Endothelial cell of umbilical vein (primary cell): ENCODE data around the gene PSMB2. TPM values are rescaled to one million over a fixed set of nuclear protein-coding genes. Genes with fewer than 3 reads are reported as not detected.
A peak's percentile ranks its signal among the peaks of the same experiment; 100 is the strongest.

ENCODE experiments used
- BruUV-seq: library from RNA; stranded (reverse); fragments of 400-500 nt; replicated peaks from 2 replicates; lab custom pipeline; 2021; lab: Mats Ljungman, UMichigan
- CTCF ChIA-PET: fragments of 300-600, 350-600 bp; sonication (Branson Sonifier 250); formaldehyde crosslinking; loops from one replicate; lab custom pipeline; 2021; ENCODE audit warnings: antibody characterized with exemption, inconsistent platforms; lab: Charles Lee
- POLR2A ChIA-PET: fragments of 300-600, 350-600 bp; sonication (Branson Sonifier 250); formaldehyde crosslinking; loops from one replicate; lab custom pipeline; 2021; ENCODE audit warnings: antibody characterized with exemption, inconsistent platforms; lab: Charles Lee
- DNase-seq: peaks from one replicate; pipeline ENCODE4 v3.0.0-alpha.2; 2011; ENCODE audit warnings: low read depth, low spot score
- FAIRE-seq: peaks from 2 replicates; lab custom pipeline; 2011; peaks lifted over from hg19 to GRCh38; lab: Jason Lieb, UNC
- H2AFZ ChIP-seq: 2 replicates; pipeline ENCODE4 v1.6.0; 2012; ENCODE audit warnings: low read depth, low read length, control low read depth, inconsistent platforms
- H3K27ac ChIP-seq: 2 replicates; pipeline ENCODE4 v1.5.1; 2011; ENCODE audit warnings: low read depth, mild to moderate bottlenecking, control low read depth, low read length, moderate library complexity; ENCODE audit not compliant: insufficient read depth
- H3K27me3 ChIP-seq, 2 experiments: 2 replicates each; pipeline versions ENCODE4 v1.6.0 to v1.6.1; 2011; ENCODE audit warnings: low read length in 2 of 2, mixed read lengths in 1 of 2; ENCODE audit not compliant: control insufficient read depth in 2 of 2, insufficient read depth in 2 of 2
- H3K36me3 ChIP-seq, 2 experiments: 2 replicates in 1 of 2; 3 replicates in 1 of 2; pipeline ENCODE4 v1.5.1; 2011; ENCODE audit warnings: low read length in 2 of 2, mild to moderate bottlenecking in 1 of 2, moderate library complexity in 1 of 2; ENCODE audit not compliant: control insufficient read depth in 2 of 2, insufficient read depth in 2 of 2; ENCODE audit errors: extremely low read depth in 1 of 2
- H3K4me1 ChIP-seq: 3 replicates; pipeline ENCODE4 v1.5.1; 2011; ENCODE audit warnings: mild to moderate bottlenecking, low read length; ENCODE audit not compliant: control insufficient read depth, insufficient read depth; ENCODE audit errors: extremely low read depth
- H3K4me2 ChIP-seq: 2 replicates; pipeline ENCODE4 v1.6.1; 2011; ENCODE audit warnings: low read length, control low read depth, mixed read lengths; ENCODE audit not compliant: insufficient read depth
- H3K4me3 ChIP-seq, 3 experiments: fragments of 200-600 bp in 1 of 3; sonication (generic), shearing (Covaris generic) in 1 of 3; replicated peaks in 1 of 3; 2 replicates each; pipeline ENCODE4 v1.5.1; 2011 to 2016; ENCODE audit warnings: control low read depth in 3 of 3, low read length in 3 of 3, mild to moderate bottlenecking in 2 of 3, inconsistent platforms in 1 of 3, low read depth in 1 of 3, moderate library complexity in 1 of 3; ENCODE audit not compliant: insufficient read depth in 1 of 3
- H3K79me2 ChIP-seq: 2 replicates; pipeline ENCODE4 v1.6.0; 2012; ENCODE audit warnings: low read length, inconsistent platforms; ENCODE audit not compliant: control insufficient read depth, insufficient read depth
- H3K9ac ChIP-seq: replicated peaks from 2 replicates; pipeline ENCODE3; 2011; ENCODE audit warnings: low read length, control low read depth; ENCODE audit not compliant: insufficient read depth; ENCODE audit errors: extremely low read depth
- H3K9me1 ChIP-seq: replicated peaks from 3 replicates; pipeline ENCODE4 v1.6.0; 2011; ENCODE audit warnings: mild to moderate bottlenecking, low read length; ENCODE audit not compliant: control insufficient read depth, insufficient read depth; ENCODE audit errors: extremely low read depth
- H3K9me3 ChIP-seq: replicated peaks from 2 replicates; pipeline ENCODE4 v1.5.1; 2012; ENCODE audit warnings: low read length, inconsistent platforms; ENCODE audit not compliant: control insufficient read depth, insufficient read depth
- H4K20me1 ChIP-seq: replicated peaks from 2 replicates; pipeline ENCODE3; 2011; ENCODE audit warnings: mild to moderate bottlenecking, low read length; ENCODE audit not compliant: control insufficient read depth, insufficient read depth; ENCODE audit errors: extremely low read depth
- CTCF ChIP-seq, 2 donors: IDR thresholded peaks; 1 replicate in 1 of 2; 2 replicates in 1 of 2; pipeline ENCODE4 v1.5.1; 2011; ENCODE audit warnings: low read length in 2 of 2, mild to moderate bottlenecking in 2 of 2, moderate library complexity in 2 of 2, control low read depth in 1 of 2, inconsistent platforms in 1 of 2, low read depth in 1 of 2; ENCODE audit not compliant: insufficient read depth in 1 of 2; ENCODE audit errors: extremely low read depth in 1 of 2
- EZH2 ChIP-seq: IDR thresholded peaks from 2 replicates; pipeline ENCODE4 v1.6.1; 2012; ENCODE audit warnings: borderline replicate concordance, low read depth, mild to moderate bottlenecking, moderate library complexity, low read length, inconsistent platforms; ENCODE audit not compliant: severe bottlenecking
- FOS ChIP-seq: IDR thresholded peaks from 2 replicates; pipeline ENCODE4 v1.6.1; 2011; ENCODE audit warnings: mild to moderate bottlenecking, low read length, moderate library complexity, borderline replicate concordance; ENCODE audit not compliant: insufficient read depth
- GATA2 ChIP-seq: IDR thresholded peaks from 2 replicates; pipeline ENCODE4 v1.7.0; 2011; ENCODE audit warnings: low read depth, mild to moderate bottlenecking, moderate library complexity, mixed read lengths, low read length; ENCODE audit not compliant: insufficient read length, insufficient read depth
- JUN ChIP-seq: IDR thresholded peaks from 2 replicates; pipeline ENCODE4 v1.6.1; 2011; ENCODE audit warnings: borderline replicate concordance, low read depth; ENCODE audit not compliant: insufficient read length, insufficient read depth
- MYC ChIP-seq: IDR thresholded peaks from one replicate; pipeline ENCODE4 v1.6.1; 2011; ENCODE audit warnings: mild to moderate bottlenecking, low read depth, low read length
- POLR2A ChIP-seq: IDR thresholded peaks from 2 replicates; pipeline ENCODE4 v1.6.1; 2012; ENCODE audit warnings: low read depth, mild to moderate bottlenecking, control low read depth, low read length
- POLR2AphosphoS5 ChIP-seq: IDR thresholded peaks from 2 replicates; pipeline ENCODE4 v1.6.1; 2012; ENCODE audit warnings: low read depth, mild to moderate bottlenecking, control low read depth, low read length, moderate library complexity; ENCODE audit not compliant: insufficient read depth
- dilution Hi-C: fragments of 300-500 bp; cut with MboI; formaldehyde crosslinking; loops from one replicate; pipeline ENCODE4 v1.15.0; 2019; ENCODE audit warnings: low sequenced_read_pairs; ENCODE audit not compliant: extremely low pct_ligation_motif_present
- intact Hi-C: fragments of 100-400 bp; cut with micrococcal nuclease; formaldehyde crosslinking; loops from one replicate; pipeline ENCODE4 v1.10.0; 2022
- polyA plus RNA-seq, 4 experiments: library from polyadenylated mRNA; depleted of rRNA in 3 of 4; stranded (reverse) in 3 of 4; unstranded in 1 of 4; fragments of >200 nt; gene quantifications; 2 replicates each; pipeline versions ENCODE4 v1.2.1 to v1.2.3, GENCODE V29; 2011 to 2012; ENCODE audit warnings: missing spikeins in 1 of 4
- total RNA-seq: library from RNA; stranded (reverse); gene quantifications from 2 replicates; pipeline ENCODE4 v1.2.3, GENCODE V29; 2021
- TF ChIP-seq, protein P1 (sequence below): IDR thresholded peaks from 2 replicates; pipeline ENCODE4 v1.6.1; 2011; ENCODE audit not compliant: insufficient read depth, insufficient read length

Gene PSMB2
- total and polyA plus RNA-seq, 2 donors (not counting 3 experiments of a cell fraction or from before 2014, with no cell fraction given), result 93.6 to 118 TPM

DNA sequence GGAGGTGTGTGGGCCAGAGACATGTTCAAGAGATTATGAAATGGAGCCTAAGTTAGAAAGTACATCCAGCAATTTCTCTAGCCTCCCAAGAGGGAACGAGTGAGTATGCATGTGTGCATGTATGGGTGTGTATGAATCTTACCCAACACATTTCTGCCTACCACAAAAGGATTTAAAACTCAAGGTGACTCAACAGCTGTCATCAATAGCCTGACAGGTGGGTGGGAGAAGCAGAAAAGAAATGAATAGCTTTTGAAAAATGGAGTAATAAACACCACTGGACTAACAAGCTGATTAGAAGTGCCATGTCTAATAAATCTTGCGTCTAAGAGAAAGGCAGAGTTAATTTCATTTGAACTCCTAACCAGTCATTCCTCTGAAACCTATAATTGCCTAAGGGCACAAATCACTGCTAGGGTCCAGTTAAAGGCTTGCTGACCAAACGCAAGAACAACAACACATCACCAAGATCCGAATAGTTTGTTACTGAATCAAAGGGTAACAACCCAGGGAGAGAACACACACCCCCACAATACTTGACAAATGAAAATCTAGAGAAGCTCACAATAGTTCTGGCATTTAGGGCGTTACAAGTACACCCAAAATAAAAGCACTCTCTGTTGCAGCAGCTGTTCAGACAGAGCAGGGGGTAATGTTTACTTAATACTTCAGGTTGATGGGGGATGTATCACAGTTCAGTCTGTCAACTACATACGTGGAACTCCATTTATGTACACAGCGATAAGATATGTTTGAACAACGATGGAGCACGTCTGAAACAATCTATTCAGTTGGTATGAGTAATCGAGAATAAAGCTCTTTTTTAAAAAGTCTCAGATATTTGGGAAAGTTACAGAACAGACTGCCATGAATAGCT is 85.5 kb downstream of the PSMB2 start:
- dilution Hi-C loops (no loop called here), intact Hi-C loops (loop anchor here (2.0 to 10.0 kb wide), 3 partner anchors 105 to 364 kb away; partner anchors contain the start of gene SFPQ)
- no peaks in the 10 kb centered on the region for H3K9me1 ChIP-seq
- no peaks in the 10 kb centered on the region for H4K20me1 ChIP-seq
- no peak overlapping the region for H3K27ac ChIP-seq
- TF ChIP-seq CTCF (IDR thresholded peaks at IDR 0.05; ENCODE audit: extremely low read depth in 1 of 2, insufficient read depth in 1 of 2, low read depth in 1 of 2, low read length in 2 of 2), result no peak
- no peak for TF ChIP-seq EZH2
- TF ChIP-seq GATA2, result no peak
- TF ChIP-seq POLR2AphosphoS5, result no peak
- TF ChIP-seq FOS, result no peak
- TF ChIP-seq MYC, result no peak
- TF ChIP-seq JUN, result no peak
- TF ChIP-seq, protein P1, sequence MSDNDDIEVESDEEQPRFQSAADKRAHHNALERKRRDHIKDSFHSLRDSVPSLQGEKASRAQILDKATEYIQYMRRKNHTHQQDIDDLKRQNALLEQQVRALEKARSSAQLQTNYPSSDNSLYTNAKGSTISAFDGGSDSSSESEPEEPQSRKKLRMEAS, result no peak
- no peak for TF ChIP-seq POLR2A
- no peak for DNase-seq
- BruUV-seq, result no TSS peak
- peak overlapping the region in 1 of 3 experiments; percentile 59 for H3K4me3 ChIP-seq
- FAIRE-seq, result peak; percentile 47
- peak overlapping the region; percentile 93 for H3K4me2 ChIP-seq
- peaks cover 13% of the 10 kb centered on the region for H3K79me2 ChIP-seq
- H3K4me1 ChIP-seq, result peaks cover 6% of the 10 kb centered on the region
- H3K36me3 ChIP-seq, result no peaks in the 10 kb centered on the region
- H2AFZ ChIP-seq, result no peak overlapping the region
- CTCF ChIA-PET, result interaction anchor here (0.7 to 8.5 kb wide), 5 partner anchors 9 to 103 kb away, joined by 3 to 155 read pairs (median 9); no protein-coding TSS in a partner anchor
- H3K9ac ChIP-seq, result no peak overlapping the region
- no peaks in the 10 kb centered on the region for H3K9me3 ChIP-seq
- POLR2A ChIA-PET, result interaction anchor here (2.3 kb wide), 1 partner anchor 104 kb away, joined by 15 read pairs; no protein-coding TSS in a partner anchor
- H3K27me3 ChIP-seq, result no peaks in the 10 kb centered on the region
